ENCODE measurements around the gene ADAMTSL1. TPM values are rescaled to one million over a fixed set of nuclear protein-coding genes. Genes with fewer than 3 reads are reported as not detected.

ADAMTSL1 gene
- total and polyA plus RNA-seq, 2 of the 8 experiments (the other 6 are each of a cell fraction or from before 2014, with no cell fraction given) = 0.84 to 1.1 TPM

- Histone ChIP-seq H2AK5ac (ENCODE audit: low read depth, low read length) (no peak overlapping the region), H3K4ac (replicated peaks; ENCODE audit: insufficient read length, low read depth, low read length) (no peak overlapping the region), H2BK15ac (ENCODE audit: low read length) (peak overlapping the region; percentile 50; the same call in 1 of the 2 replicates), H3K27me3 (replicated peaks in 1 of 4; ENCODE audit: control insufficient read depth in 3 of 4, extremely low read depth in 1 of 4, insufficient read depth in 3 of 4, low read length in 3 of 4) (peaks cover 0 to 2% (median 0%) of the 10 kb centered on the region in 4 experiments; a peak in 2 of 7 replicates), H2AFZ (ENCODE audit: low read length) (peak overlapping the region; percentile 80), H4K91ac (replicated peaks; ENCODE audit: insufficient read length, low read length) (peak overlapping the region; percentile 83), H4K8ac (ENCODE audit: extremely low read depth, insufficient read depth, low read length) (peak overlapping the region; percentile 97; the same call in 1 of the 2 replicates), H3K9ac (replicated peaks in 1 of 4; ENCODE audit: extremely low read depth in 1 of 4, low read depth in 3 of 4, low read length in 3 of 4) (no peak overlapping the region), H3K18ac (ENCODE audit: extremely low read depth, low read length) (peak overlapping the region; percentile 89; the same call in 1 of the 2 replicates), H3K4me3 (ENCODE audit: extremely low read depth in 1 of 4, insufficient read depth in 2 of 4, low read depth in 3 of 4, low read length in 4 of 4) (peak overlapping the region in 2 of 4 experiments; percentile 2 to 45; a peak in 4 of 8 replicates), H3K79me1 (ENCODE audit: low read depth, low read length) (no peaks in the 10 kb centered on the region), H4K20me1 (replicated peaks in 1 of 2; ENCODE audit: control insufficient read depth in 1 of 2, insufficient read depth in 2 of 2, low read length in 2 of 2) (no peaks in the 10 kb centered on the region), H3K4me1 (replicated peaks in 1 of 4; ENCODE audit: control insufficient read depth in 3 of 4, insufficient read depth in 4 of 4, low read length in 3 of 4) (peaks cover 0 to 8% (median 6%) of the 10 kb centered on the region in 4 experiments; a peak in 5 of 7 replicates), H3K4me2 (ENCODE audit: insufficient read depth in 1 of 2, low read depth in 2 of 2, low read length in 2 of 2) (peak overlapping the region; percentile 53 to 55), H3K14ac (ENCODE audit: insufficient read length) (no peak overlapping the region), H3K9me3 (ENCODE audit: insufficient read depth in 2 of 2, low read depth in 1 of 2, low read length in 1 of 2) (no peaks in the 10 kb centered on the region), H3K23me2 (ENCODE audit: low read depth, low read length) (no peaks in the 10 kb centered on the region), H2BK120ac (replicated peaks; ENCODE audit: low read depth, low read length) (no peak overlapping the region), H3K79me2 (ENCODE audit: control insufficient read depth in 1 of 2, insufficient read depth in 2 of 2, low read length in 2 of 2) (no peaks in the 10 kb centered on the region), H2BK5ac (ENCODE audit: low read depth, low read length) (no peak overlapping the region; the same call in 1 of the 2 replicates), H2BK12ac (ENCODE audit: low read depth, low read length) (peak overlapping the region; percentile 33; the same call in 1 of the 2 replicates), H3K56ac (replicated peaks; ENCODE audit: insufficient read length, low read depth, low read length) (no peak overlapping the region), H3K23ac (ENCODE audit: insufficient read length) (no peak overlapping the region), H3K27ac (ENCODE audit: low read depth, low read length) (no peak overlapping the region), H2BK20ac (ENCODE audit: low read length) (no peak overlapping the region), H4K5ac (ENCODE audit: insufficient read length, low read depth, low read length) (no peak overlapping the region), H3K36me3 (ENCODE audit: control insufficient read depth in 2 of 4, insufficient read depth in 4 of 4, low read length in 3 of 4) (no peaks in the 10 kb centered on the region)
- FAIRE-seq (no peak), DNase-seq (ENCODE audit: low read depth in 1 of 2, low spot score in 2 of 2) (no peak)
- no peak for TF ChIP-seq BCL11A (IDR thresholded peaks at IDR 0.05; ENCODE audit: low read depth in 2 of 2, low read length in 2 of 2)
- no peak for TF ChIP-seq SP4 (IDR thresholded peaks at IDR 0.05; ENCODE audit: low read length)
- no peak for TF ChIP-seq ZNF274 (IDR thresholded peaks at IDR 0.05; ENCODE audit: borderline replicate concordance, extremely low read depth, low read length)
- TF ChIP-seq PHF8 (conservative IDR thresholded peaks at IDR 0.05; ENCODE audit: low read depth, low read length) = no peak
- TF ChIP-seq RNF2 (IDR thresholded peaks at IDR 0.05; ENCODE audit: borderline replicate concordance, low read depth, low read length, missing control alignments, poor library complexity, severe bottlenecking) = no peak
- TF ChIP-seq ASH2L (IDR thresholded peaks at IDR 0.05; ENCODE audit: low read length) = no peak
- TF ChIP-seq NANOG (IDR thresholded peaks at IDR 0.05; ENCODE audit: insufficient read depth, low read depth, low read length, poor library complexity, severe bottlenecking) = no peak
- ChIA-PET CTCF (ENCODE audit: partially characterized antibody) (interaction anchor here (0.6 to 3.0 kb wide), 13 partner anchors 9 to 878 kb away, joined by 3 to 15 read pairs (median 4); no protein-coding TSS in a partner anchor), POLR2A (ENCODE audit: partially characterized antibody) (no interaction called here)
- 92% methylated on average over 7 of the region's 7 CpGs; no CpG with 5 or more reads in 1 of the 2 experiments for WGBS, 2 experiments (ENCODE audit: extremely low coverage in 1 of 2, insufficient coverage in 1 of 2, insufficient read length in 1 of 2, insufficient replicate concordance in 2 of 2, low coverage in 1 of 2, low lambda C conversion rate in 2 of 2, missing lambda C conversion rate in 1 of 2)
Measured at GRCh38 chr9:18438951-18439350, 35.0 kb upstream of the ADAMTSL1 start.

Measured in H1 (cell line).